Fibroblast of skin of left biceps (primary cell): ENCODE measurements around the gene SMG1.
"Not testable (repeated sequence)": the region's sequence is repeated elsewhere in the genome, so short reads cannot be mapped to it uniquely, and the experiment has no call there.

Source experiments
- DNase-seq, 2 experiments: peaks; one replicate each; pipeline ENCODE4 v3.0.0-alpha.2; 2013; ENCODE audit warnings: low read depth in 2 of 2

The SMG1 gene

GRCh38 chr16:18925986-18926865, at the start of gene SMG1:
Gene SMG1, minus strand, starts transcription at chr16:18926408. Its CDS starts 367 bp downstream, at chr16:18926041.
- DNase-seq = peak; percentile 59 to 67

GRCh38 chr16:18975109-18975508, 48.9 kb upstream of the SMG1 start:
- DNase-seq = no peak

- no peak for DNase-seq
Measured at GRCh38 chr16:18969855-18970240, 43.6 kb upstream of the SMG1 start.

DNA sequence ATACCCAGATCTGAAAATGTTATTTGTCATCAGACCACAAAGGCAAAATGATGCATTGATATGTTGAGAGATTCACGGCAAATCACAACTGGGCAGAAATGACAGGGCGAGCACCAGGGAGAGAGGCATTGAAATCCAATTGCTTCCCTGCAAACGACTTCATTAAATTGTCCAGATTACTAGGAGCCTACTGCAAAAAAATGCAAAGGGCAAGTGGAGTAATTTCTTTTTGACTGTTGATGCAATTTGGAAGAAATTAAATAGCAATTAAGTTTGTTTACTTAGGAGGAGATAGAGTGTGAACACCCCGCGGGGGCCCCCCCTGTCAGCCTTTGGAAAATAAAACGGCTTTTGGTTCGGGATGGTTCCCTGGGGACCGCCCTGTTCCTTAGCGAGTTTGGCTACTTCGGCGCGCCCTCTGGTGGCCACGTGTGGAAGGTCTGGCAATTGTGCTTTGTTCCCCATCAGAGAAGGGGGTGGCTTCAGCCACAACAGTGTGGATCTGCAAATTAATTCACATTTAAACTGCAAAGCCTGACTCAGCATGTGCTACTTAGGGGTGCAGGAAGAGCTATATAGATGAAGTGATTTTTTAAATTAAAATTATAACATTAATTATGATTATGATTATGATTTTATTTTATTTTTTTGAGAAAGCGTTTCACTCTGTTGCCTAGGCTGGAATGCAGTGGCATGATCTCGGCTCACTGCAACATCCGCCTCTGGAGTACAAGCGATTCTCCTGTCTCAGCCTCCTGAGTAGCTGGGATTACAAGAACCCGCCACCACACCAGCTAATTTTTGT, 43.0 kb upstream of the SMG1 start:
- DNase-seq = peak; percentile 21 to 23

- DNase-seq = no peak
Measured at GRCh38 chr16:18966791-18967190, 40.6 kb upstream of the SMG1 start.

DNA sequence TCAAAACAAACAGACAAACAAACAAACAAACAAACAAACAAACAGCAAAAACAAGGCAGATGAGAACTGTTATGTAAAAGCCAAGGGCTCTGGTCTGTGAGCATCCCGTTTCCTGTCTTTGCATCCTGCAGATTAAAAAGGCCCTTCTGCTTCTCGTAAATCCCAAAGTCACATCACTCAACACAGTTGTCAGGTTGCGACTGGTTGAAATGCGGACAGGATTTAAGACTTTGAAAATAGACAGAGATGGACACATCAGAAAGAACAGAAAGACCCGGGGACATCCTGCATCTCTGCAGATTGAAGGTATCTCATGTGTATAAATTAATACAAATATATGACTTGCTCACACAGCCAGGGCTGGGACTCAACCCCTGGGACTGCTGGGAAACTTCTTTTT, 39.3 kb upstream of the SMG1 start:
- DNase-seq = no peak

GRCh38 chr16:18959031-18959505, 32.9 kb upstream of the SMG1 start:
- DNase-seq = no peak

DNA sequence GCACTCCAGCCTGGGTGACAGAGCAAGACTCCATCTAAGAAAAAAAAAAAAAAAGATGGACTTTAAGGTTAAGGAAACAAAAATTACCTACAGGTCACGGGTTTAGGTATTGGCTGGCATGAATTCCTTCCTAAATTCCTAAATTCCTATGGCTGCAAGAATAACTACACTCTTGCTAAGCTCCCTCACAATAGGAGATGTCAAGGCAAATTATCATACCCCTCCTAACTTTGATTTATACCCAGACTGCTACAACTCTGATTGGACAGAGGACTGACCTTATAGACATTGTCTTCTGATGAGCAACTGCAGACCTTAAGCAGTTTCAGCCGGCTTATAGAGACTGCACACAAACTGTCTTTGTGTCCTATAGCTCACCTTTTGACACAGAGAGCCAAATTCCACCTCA, 32.4 kb upstream of the SMG1 start:
- no peak for DNase-seq

DNA sequence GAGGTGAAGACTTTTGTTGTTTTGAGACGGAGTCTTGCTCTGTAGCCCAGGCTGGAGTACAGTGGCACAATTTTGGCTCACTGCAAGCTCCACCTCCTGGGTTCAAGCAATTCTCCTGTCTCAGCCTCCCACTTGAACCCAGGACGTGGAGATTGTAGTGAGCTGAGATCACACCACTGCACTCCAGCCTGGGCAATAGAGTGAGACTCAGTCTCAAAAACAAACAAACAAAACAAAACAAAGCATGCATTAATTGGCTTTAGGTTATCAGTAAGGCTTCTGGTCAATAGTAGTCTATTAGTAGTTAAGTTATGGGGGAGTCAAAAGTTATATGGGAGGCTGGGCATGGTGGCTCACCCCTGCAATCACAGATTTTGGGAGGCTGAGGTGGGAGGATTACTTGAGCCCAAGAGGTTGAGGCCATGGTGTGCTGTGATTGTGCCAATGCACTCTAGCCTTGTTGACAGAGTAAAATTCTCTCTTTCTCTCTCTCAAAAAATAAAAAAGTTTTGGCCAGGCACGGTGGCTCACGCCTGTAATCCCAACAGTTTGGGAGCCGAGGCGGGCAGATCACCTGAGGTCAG, 30.5 kb upstream of the SMG1 start:
- DNase-seq = not testable (repeated sequence)

DNA sequence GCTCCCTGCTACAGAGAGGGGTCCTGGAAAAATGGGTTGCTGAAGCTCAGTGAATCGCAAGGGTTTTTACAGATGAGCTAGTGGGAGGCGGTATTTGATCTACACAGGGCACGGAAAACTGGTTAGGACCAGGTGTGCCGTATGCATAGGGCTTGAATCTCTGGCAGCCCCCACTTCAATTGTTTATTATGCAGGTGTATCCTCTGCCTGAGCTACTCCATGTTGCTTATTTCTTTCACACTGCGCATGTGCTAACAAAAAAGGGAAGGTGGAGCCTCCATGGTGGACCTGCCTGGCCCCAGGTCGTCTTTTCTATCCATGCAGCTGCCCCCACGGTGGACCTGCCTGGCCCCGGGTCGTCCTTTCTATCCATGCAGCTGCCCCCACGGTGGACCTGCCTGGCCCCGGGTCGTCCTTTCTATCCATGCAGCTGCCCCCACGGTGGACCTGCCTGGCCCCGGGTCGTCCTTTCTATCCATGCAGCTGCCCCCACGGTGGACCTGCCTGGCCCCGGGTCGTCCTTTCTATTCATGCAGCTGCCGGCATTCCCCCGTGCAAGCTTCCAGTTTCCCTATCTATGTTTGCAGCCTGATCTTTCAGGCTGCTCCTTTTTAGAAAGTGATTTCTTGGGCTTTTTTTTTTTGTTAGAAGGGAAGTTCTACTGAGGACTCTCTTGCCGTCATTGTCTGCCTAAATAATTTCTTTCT, 29.8 kb upstream of the SMG1 start:
- DNase-seq = not testable (repeated sequence)

DNA sequence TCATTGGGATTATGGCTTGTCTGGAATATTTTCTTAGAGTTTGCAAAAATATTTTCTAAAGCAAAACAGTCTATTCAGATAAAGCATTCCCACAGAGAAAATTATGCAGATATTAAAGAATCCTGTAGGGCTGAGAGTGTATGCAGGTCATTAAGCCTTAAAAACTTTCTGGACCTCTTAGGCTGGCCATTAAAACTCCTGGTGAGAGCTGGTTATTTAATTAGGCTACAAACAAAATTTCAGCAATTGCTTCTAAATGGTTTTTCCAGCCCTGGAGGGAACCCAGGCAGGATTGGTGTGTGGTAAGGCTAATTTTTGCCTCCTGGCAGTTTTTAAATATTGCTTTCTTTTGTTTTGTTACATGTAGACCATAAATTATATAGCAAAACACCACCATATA, 27.3 kb upstream of the SMG1 start:
- DNase-seq = no peak

GRCh38 chr16:18950469-18951185, 24.4 kb upstream of the SMG1 start:
- DNase-seq = no peak

GRCh38 chr16:18948372-18949020, 22.3 kb upstream of the SMG1 start:
- DNase-seq = no peak

GRCh38 chr16:18945233-18945632, 19.0 kb upstream of the SMG1 start:
- DNase-seq = no peak

DNA sequence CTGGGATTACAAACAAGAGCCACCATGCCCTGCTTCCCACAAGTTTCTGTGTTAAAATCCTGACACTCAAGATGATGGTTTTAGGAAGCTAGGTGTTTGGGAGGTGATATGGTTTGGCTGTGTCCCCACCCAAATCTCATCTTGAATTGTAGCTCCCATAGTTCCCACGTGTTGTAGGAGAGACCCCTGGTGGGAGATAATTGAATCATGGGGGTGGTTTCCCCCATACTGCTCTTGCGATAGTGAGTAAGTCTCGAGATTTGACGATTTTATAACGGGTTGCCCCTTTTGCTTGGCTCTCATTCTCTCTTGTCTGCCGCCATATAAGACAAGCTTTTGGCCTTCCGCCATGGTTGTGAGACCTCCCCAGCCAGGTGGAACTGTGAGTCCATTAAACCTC, 17.2 kb upstream of the SMG1 start:
- DNase-seq = no peak

DNA sequence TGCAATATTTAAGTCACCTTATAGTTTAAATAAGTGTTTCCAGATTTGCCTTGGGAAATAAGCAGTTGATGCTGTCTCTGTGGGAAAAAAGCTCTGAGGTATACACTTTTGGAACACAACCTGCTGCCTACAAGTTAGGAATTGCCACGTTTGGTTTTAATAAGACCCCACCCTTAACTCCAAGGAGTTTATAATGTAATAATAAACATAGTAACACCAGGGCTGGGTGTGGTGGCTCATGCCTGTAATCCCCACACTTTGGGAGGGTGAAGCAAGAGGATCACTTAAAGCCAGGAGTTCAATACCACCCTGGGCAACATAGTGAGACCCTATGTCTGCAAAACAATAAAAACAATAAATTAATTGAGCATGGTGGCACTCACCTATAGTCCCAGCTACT, 15.9 kb upstream of the SMG1 start:
- no peak for DNase-seq

DNA sequence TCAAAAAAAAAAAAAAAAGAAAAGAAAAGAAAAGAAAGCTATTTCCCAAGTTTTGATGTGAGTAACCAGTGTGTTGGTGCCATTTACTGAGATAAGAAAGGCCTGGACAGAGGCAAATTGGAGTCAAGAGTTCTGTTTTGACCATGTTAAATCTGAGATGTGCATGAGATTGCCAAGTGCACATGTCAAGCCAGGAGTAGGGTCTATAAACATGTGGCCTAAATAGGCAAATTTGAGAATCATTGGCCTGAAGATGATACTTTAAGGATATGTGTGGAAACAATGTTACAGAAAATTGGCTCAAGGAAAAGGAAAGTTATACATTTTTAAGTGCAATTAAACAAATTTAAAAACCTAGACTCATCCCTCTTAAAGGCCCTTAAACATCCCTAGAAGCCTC, 15.3 kb upstream of the SMG1 start:
- DNase-seq = no peak

DNA sequence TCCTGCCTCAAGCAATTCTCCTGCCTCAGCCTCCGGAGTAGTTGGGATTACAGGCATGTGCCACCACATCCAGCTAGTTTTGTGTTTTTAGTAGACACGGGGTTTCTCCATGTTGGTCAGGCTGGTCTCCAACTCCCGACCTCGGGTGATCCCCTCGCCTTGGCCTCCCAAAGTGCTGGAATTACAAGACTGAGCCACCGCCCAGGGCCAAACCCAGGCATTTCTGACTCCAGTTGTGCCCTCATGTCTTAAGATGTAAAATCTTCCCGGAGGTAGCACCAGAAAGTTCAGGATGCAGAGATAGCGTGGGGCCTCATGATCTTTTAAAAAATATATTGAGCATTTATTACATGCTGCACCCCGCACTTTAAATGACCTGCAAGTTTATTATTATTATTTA, 12.8 kb upstream of the SMG1 start:
- no peak for DNase-seq

GRCh38 chr16:18937390-18937789, 11.2 kb upstream of the SMG1 start:
- DNase-seq = no peak

DNA sequence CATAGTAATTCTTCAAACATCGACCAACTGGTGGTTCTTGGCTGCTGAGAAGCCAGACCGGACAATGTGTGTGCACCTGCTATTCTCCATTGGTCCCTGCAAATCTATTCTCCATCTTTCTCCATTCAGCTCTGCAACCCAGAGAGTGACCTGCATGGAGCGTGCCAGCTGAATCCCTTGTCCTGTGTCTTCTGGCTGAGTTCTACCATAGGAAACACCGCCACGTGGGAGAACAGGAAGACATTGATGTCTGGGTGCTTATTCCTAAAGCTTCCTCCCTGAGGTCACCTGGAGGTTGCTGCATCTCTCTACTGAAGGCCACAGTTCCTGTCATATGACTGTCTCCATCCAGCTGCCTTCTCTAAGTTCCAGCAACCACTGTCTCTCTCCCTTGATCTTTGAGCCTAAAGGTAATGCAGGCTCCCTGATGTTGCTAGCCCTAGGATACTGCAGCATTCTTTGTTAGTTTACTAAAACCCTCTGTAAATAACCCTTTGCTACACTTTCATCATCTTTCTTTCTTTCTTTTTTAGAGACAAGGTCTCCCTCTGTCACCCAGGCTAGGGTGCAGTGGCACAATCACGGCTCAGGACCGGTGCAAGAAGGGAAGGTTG, 10.6 kb upstream of the SMG1 start:
- no peak for DNase-seq
